ENCODE data around the gene CDC42EP5.

The CDC42EP5 gene

GRCh38 chr19:54458648-54459281 is 14.3 kb downstream of the CDC42EP5 start:
- H3K4me3 ChIP-seq (ENCODE audit: low read length), result no peak overlapping the region
- H3K4me1 ChIP-seq (ENCODE audit: control insufficient read depth, insufficient read depth, low read length), result peaks cover 30% of the 10 kb centered on the region
- H3K27me3 ChIP-seq (ENCODE audit: control insufficient read depth, insufficient read depth, low read length), result no peaks in the 10 kb centered on the region
- H3K9ac ChIP-seq (ENCODE audit: low read length), result no peak overlapping the region
- H3K36me3 ChIP-seq (ENCODE audit: control insufficient read depth, insufficient read depth, low read length), result peaks cover 40% of the 10 kb centered on the region
- H3K9me3 ChIP-seq (ENCODE audit: control insufficient read depth, low read length), result no peaks in the 10 kb centered on the region

- Histone ChIP-seq H3K9ac (ENCODE audit: low read length) (no peak overlapping the region), H3K4me1 (ENCODE audit: control insufficient read depth, insufficient read depth, low read length) (peaks cover 31% of the 10 kb centered on the region), H3K36me3 (ENCODE audit: control insufficient read depth, insufficient read depth, low read length) (peaks cover 47% of the 10 kb centered on the region), H3K9me3 (ENCODE audit: control insufficient read depth, low read length) (no peaks in the 10 kb centered on the region), H3K27me3 (ENCODE audit: control insufficient read depth, insufficient read depth, low read length) (no peaks in the 10 kb centered on the region), H3K4me3 (ENCODE audit: low read length) (no peak overlapping the region)
Observed at GRCh38 chr19:54457773-54458647, 15.1 kb downstream of the CDC42EP5 start.

- Histone ChIP-seq H3K36me3 (ENCODE audit: control insufficient read depth, insufficient read depth, low read length) (peaks cover 59% of the 10 kb centered on the region), H3K27me3 (ENCODE audit: control insufficient read depth, insufficient read depth, low read length) (no peaks in the 10 kb centered on the region), H3K4me1 (ENCODE audit: control insufficient read depth, insufficient read depth, low read length) (peaks cover 33% of the 10 kb centered on the region), H3K4me3 (ENCODE audit: low read length) (no peak overlapping the region), H3K9me3 (ENCODE audit: control insufficient read depth, low read length) (no peaks in the 10 kb centered on the region), H3K9ac (ENCODE audit: low read length) (no peak overlapping the region)
Observed at GRCh38 chr19:54456423-54457373, 16.4 kb downstream of the CDC42EP5 start.

DNA sequence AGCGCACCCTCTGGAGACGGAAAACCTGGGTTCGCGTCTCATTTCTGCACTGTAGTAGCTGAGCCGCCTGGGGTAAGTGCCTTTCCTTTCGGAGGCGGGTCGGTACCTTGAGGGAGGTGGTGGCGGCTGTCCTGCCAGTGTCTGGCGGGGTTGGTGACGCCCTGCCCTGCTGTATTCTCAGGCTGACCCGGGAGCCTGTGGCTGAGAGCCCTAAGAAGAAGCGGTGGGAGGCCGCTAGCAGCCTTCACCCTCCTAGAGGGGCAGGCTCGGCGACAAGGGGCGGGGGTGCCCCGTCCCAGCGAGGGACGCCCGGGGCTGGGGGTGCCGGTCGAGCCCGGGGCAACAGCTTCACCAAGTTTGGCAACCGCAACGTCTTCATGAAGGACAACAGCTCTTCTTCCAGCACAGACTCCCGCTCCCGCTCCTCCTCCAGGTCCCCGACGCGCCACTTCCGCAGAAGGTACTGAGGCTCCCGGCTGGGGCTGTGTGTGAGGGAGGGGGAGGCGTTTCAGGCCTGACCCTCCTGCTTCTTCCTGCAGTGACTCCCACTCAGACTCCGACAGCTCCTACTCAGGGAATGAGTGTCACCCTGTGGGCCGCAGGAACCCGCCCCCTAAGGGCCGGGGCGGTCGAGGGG is 17.2 kb downstream of the CDC42EP5 start:
- Histone ChIP-seq H3K9me3 (ENCODE audit: control insufficient read depth, low read length) (no peaks in the 10 kb centered on the region), H3K9ac (ENCODE audit: low read length) (no peak overlapping the region), H3K36me3 (ENCODE audit: control insufficient read depth, insufficient read depth, low read length) (peaks cover 59% of the 10 kb centered on the region), H3K4me3 (ENCODE audit: low read length) (no peak overlapping the region), H3K4me1 (ENCODE audit: control insufficient read depth, insufficient read depth, low read length) (peaks cover 34% of the 10 kb centered on the region), H3K27me3 (ENCODE audit: control insufficient read depth, insufficient read depth, low read length) (no peaks in the 10 kb centered on the region)

DNA sequence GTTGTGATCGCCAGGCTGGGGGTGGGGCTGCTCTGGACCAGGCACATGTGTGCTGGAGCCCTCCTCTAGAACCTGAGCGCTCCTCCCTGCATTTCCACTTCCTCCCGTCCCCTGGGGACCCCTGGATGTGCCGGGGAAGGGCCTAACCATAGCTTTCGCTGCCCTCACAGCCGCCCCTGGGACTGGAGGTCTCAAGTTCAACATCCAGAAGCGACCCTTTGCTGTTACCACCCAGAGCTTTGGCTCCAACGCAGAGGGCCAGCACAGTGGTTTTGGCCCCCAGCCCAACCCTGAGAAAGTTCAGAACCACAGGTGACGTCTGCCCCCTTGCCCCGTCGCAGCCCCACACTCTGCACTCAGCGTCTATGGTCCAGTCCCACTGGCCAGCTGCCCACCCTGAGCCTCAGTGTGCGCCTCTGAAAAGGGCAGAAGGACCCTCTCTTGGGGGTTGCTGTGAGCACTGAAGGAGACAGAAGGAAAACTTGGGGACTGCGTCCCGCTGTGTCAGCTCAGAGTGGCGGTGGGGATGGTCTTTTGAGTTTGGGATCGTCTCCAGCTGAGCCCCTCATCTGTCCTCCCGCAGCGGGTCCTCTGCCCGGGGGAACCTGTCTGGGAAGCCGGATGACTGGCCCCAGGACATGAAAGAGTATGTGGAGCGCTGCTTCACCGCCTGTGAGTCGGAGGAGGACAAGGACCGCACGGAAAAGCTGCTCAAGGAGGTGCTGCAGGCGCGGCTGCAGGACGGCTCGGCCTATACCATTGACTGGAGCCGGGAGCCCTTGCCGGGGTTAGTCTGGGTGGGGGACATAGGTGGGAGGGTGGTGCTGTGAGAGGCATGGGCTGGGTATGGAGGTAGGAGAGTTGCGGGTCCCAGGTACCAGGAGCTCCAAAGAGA is 18.1 kb downstream of the CDC42EP5 start:
- Histone ChIP-seq H3K27me3 (ENCODE audit: control insufficient read depth, insufficient read depth, low read length) (no peaks in the 10 kb centered on the region), H3K9ac (ENCODE audit: low read length) (no peak overlapping the region), H3K36me3 (ENCODE audit: control insufficient read depth, insufficient read depth, low read length) (peaks cover 59% of the 10 kb centered on the region), H3K9me3 (ENCODE audit: control insufficient read depth, low read length) (no peaks in the 10 kb centered on the region), H3K4me3 (ENCODE audit: low read length) (no peak overlapping the region), H3K4me1 (ENCODE audit: control insufficient read depth, insufficient read depth, low read length) (peaks cover 39% of the 10 kb centered on the region)

GRCh38 chr19:54453921-54454780 is 18.9 kb downstream of the CDC42EP5 start:
- Histone ChIP-seq H3K4me3 (ENCODE audit: low read length) (no peak overlapping the region), H3K27me3 (ENCODE audit: control insufficient read depth, insufficient read depth, low read length) (no peaks in the 10 kb centered on the region), H3K9ac (ENCODE audit: low read length) (no peak overlapping the region), H3K9me3 (ENCODE audit: control insufficient read depth, low read length) (no peaks in the 10 kb centered on the region), H3K36me3 (ENCODE audit: control insufficient read depth, insufficient read depth, low read length) (peaks cover 58% of the 10 kb centered on the region), H3K4me1 (ENCODE audit: control insufficient read depth, insufficient read depth, low read length) (peaks cover 33% of the 10 kb centered on the region)

DNA sequence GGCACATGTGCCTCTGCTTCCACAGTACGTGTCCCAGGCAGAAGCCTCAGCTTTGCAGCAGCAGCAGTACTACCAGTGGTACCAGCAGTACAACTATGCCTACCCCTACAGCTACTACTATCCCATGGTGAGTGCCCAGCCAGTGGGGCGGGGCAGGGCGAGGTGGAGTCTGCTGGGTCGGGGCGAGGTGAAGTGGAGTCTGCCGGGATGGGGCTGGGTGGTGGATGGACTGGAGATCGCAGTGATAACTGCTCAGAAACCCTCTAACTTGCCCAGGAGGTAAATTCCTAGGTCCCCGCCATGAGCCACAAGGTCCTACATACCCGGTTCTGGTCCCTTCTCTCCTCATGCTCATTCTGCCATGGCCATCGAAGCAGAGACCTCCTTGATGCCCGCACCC is 20.5 kb downstream of the CDC42EP5 start:
- H3K36me3 ChIP-seq (ENCODE audit: control insufficient read depth, insufficient read depth, low read length), result peaks cover 43% of the 10 kb centered on the region

DNA sequence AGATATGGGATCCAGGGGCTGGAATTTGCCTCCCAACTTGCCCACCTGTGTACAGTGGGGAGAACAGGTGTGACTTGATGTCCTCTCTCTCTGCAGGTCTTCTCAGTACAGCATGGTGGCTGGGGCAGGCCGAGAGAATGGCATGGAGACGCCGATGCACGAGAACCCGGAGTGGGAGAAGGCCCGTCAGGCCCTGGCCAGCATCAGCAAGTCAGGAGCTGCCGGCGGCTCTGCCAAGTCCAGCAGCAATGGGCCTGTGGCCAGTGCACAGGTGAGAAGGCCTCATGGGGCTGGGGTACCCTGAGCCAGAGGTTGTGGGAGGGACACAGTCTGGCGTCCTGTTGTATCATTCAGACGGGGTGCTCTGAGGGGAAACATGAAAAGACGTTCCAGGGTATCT is 21.1 kb downstream of the CDC42EP5 start:
- H3K27me3 ChIP-seq (ENCODE audit: control insufficient read depth, insufficient read depth, low read length), result no peaks in the 10 kb centered on the region
- H3K4me1 ChIP-seq (ENCODE audit: control insufficient read depth, insufficient read depth, low read length), result peaks cover 40% of the 10 kb centered on the region
- H3K36me3 ChIP-seq (ENCODE audit: control insufficient read depth, insufficient read depth, low read length), result peaks cover 36% of the 10 kb centered on the region
- no peak overlapping the region for H3K4me3 ChIP-seq (ENCODE audit: low read length)
- H3K9me3 ChIP-seq (ENCODE audit: control insufficient read depth, low read length), result no peaks in the 10 kb centered on the region
- peak overlapping the region; percentile 26 for H3K9ac ChIP-seq (ENCODE audit: low read length)

More for the DNA sequence above, 20.5 kb downstream of the CDC42EP5 start:
- H3K9ac ChIP-seq (ENCODE audit: low read length), result no peak overlapping the region
- no peak overlapping the region for H3K4me3 ChIP-seq (ENCODE audit: low read length)
- H3K9me3 ChIP-seq (ENCODE audit: control insufficient read depth, low read length), result no peaks in the 10 kb centered on the region
- H3K4me1 ChIP-seq (ENCODE audit: control insufficient read depth, insufficient read depth, low read length), result peaks cover 34% of the 10 kb centered on the region
- H3K27me3 ChIP-seq (ENCODE audit: control insufficient read depth, insufficient read depth, low read length), result no peaks in the 10 kb centered on the region

GRCh38 chr19:54451331-54451871 is 21.7 kb downstream of the CDC42EP5 start:
- Histone ChIP-seq H3K36me3 (ENCODE audit: control insufficient read depth, insufficient read depth, low read length) (peaks cover 34% of the 10 kb centered on the region), H3K4me1 (ENCODE audit: control insufficient read depth, insufficient read depth, low read length) (peaks cover 41% of the 10 kb centered on the region), H3K4me3 (ENCODE audit: low read length) (no peak overlapping the region), H3K27me3 (ENCODE audit: control insufficient read depth, insufficient read depth, low read length) (no peaks in the 10 kb centered on the region), H3K9me3 (ENCODE audit: control insufficient read depth, low read length) (no peaks in the 10 kb centered on the region), H3K9ac (ENCODE audit: low read length) (peak overlapping the region; percentile 51)

DNA sequence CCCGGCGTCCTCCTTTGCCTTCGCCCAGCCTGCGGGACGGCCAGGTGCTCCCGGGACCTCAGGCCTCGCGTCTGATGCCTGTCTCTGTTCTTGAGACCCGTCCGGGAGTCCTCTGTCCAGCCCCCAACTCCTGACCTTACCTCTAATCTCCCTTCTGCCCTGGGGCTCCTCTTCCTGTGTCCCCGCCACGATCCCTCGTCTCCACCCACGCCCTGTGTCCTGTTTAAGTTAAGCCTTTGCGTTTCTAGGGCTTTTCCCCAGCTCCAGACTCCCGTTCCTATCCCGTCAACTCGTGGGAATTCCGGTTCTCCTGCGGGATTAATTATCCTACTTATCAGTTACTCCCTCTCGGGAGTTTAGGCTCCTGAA is 23.4 kb downstream of the CDC42EP5 start:
- H3K27me3 ChIP-seq (ENCODE audit: control insufficient read depth, insufficient read depth, low read length), result no peaks in the 10 kb centered on the region
- H3K4me1 ChIP-seq (ENCODE audit: control insufficient read depth, insufficient read depth, low read length), result peaks cover 51% of the 10 kb centered on the region
- peaks cover 29% of the 10 kb centered on the region for H3K36me3 ChIP-seq (ENCODE audit: control insufficient read depth, insufficient read depth, low read length)
- H3K4me3 ChIP-seq (ENCODE audit: low read length), result peak overlapping the region; percentile 91
- no peaks in the 10 kb centered on the region for H3K9me3 ChIP-seq (ENCODE audit: control insufficient read depth, low read length)
- peak overlapping the region; percentile 95 for H3K9ac ChIP-seq (ENCODE audit: low read length)

All from mucosa of stomach (tissue), 1 donor.